ENCODE data around the gene EBF3.
"Not testable (repeated sequence)": the region's sequence is repeated elsewhere in the genome, so short reads cannot be mapped to it uniquely, and the experiment has no call there.

The EBF3 gene

GRCh38 chr10:129924375-129925085 is 39.5 kb downstream of the EBF3 start:
- DNase-seq (ENCODE audit: low read depth in 2 of 2): no peak
- no peak overlapping the region for H3K4me3 ChIP-seq (replicated peaks in 1 of 2; ENCODE audit: low read depth in 2 of 2, low read length in 2 of 2)
- TF ChIP-seq CTCF (IDR thresholded peaks at IDR 0.05; ENCODE audit: low read depth, low read length): no peak

DNA sequence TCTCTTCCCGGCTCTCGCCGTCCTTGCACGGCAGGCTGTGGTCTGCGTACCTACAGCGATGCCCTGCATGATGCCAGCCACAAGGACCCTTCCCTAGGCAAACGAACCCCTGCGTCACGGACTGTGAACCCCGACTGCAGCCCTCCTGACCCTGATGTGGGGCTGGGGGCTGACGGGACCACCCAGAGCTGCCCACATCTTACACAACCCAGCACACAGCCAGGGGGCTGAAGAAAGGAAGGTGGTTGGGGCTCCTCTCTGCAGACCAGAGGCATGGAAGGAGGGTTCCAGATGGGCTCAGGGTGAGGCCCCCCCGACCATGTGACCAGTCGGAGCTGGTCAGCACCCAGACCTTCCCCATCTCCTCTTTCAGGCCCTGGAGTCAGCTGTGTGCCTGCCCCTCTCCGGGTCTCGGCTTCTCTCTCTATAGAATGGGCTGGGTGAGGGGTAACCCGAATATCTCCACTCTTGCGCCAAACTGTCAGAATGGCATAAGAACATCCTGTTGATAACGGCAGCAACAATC is 41.4 kb downstream of the EBF3 start:
- no peak for DNase-seq (ENCODE audit: low read depth in 2 of 2)
- TF ChIP-seq CTCF (IDR thresholded peaks at IDR 0.05; ENCODE audit: low read depth, low read length): no peak
- H3K4me3 ChIP-seq (replicated peaks in 1 of 2; ENCODE audit: low read depth in 2 of 2, low read length in 2 of 2): no peak overlapping the region

DNA sequence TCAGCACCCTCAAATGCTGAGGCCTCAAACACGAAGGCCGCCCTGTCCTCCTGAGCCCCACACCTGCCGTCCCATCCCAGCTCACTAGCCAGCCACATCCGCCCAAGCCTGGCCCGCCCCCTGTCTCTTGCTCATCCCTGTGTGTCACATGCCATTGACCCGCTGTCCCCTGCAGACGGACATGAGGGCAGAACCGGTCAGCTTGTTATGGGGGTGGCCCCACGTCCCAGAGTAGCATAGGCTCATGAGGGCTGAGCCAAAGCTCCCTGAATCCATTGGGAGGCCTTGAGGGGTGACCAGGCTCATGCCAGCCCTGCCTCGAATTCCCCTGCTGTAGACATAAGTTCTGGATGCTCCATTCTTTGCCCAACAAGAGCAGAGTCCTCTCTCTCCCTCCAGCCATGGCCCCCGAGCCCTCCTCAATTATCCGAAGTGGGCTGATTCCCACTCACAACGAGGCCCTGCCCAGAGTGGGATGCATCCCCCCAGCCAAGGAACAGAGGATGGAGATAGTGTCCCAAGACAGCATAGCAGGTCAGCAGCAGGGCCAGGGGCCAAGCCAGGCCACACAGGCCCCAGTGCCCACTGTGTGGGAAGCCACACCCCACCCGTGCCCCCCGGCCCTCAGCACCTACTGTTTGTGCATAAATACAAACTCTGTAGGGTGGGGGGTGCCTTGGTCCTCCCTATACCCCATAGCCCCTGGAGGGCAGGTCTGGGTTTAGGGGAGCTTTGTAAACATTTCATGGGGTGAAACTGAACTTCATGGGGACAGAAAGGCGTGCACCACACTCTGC is 42.1 kb downstream of the EBF3 start:
- no peak for DNase-seq (ENCODE audit: low read depth in 2 of 2)
- no peak for TF ChIP-seq CTCF (IDR thresholded peaks at IDR 0.05; ENCODE audit: low read depth, low read length)
- H3K4me3 ChIP-seq (replicated peaks in 1 of 2; ENCODE audit: low read depth in 2 of 2, low read length in 2 of 2): no peak overlapping the region

GRCh38 chr10:129921065-129921670 is 42.9 kb downstream of the EBF3 start:
- H3K4me3 ChIP-seq (replicated peaks in 1 of 2; ENCODE audit: low read depth in 2 of 2, low read length in 2 of 2): no peak overlapping the region
- no peak for TF ChIP-seq CTCF (IDR thresholded peaks at IDR 0.05; ENCODE audit: low read depth, low read length)
- DNase-seq (ENCODE audit: low read depth in 2 of 2): no peak

DNA sequence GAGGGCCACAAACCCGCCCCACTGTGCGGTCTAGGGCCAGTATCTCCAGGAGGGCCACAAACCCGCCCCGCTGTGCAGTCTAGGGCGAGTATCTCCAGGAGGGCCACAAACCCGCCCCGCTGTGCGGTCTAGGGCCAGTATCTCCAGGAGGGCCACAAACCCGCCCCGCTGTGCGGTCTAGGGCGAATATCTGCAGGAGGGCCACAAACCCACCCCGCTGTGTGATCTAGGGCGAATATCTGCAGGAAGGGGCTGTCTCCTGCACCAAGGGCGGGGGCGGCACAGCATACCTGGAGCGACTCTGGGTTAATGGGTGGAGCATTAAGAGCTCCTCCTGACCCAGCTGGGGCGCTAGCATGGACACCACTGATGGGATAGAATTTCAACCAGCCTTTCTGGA is 43.9 kb downstream of the EBF3 start:
- not testable (repeated sequence) for DNase-seq (ENCODE audit: low read depth in 2 of 2); H3K4me3 ChIP-seq (replicated peaks in 1 of 2; ENCODE audit: low read depth in 2 of 2, low read length in 2 of 2)

- H3K4me3 ChIP-seq (replicated peaks in 1 of 2; ENCODE audit: low read depth in 2 of 2, low read length in 2 of 2): no peak overlapping the region
- no peak for TF ChIP-seq CTCF (IDR thresholded peaks at IDR 0.05; ENCODE audit: low read depth, low read length)
- no peak for DNase-seq (ENCODE audit: low read depth in 2 of 2)
These were observed 44.7 kb downstream of the EBF3 start for GRCh38 chr10:129919358-129919757.

GRCh38 chr10:129918836-129919235 is 45.2 kb downstream of the EBF3 start:
- no peak overlapping the region for H3K4me3 ChIP-seq (replicated peaks in 1 of 2; ENCODE audit: low read depth in 2 of 2, low read length in 2 of 2)
- TF ChIP-seq CTCF (IDR thresholded peaks at IDR 0.05; ENCODE audit: low read depth, low read length): no peak
- DNase-seq (ENCODE audit: low read depth in 2 of 2): no peak

Data from cardiac fibroblast (primary cell).